ENCODE results near the gene JPH2. TPM values are rescaled to one million over a fixed set of nuclear protein-coding genes. Genes with fewer than 3 reads are reported as not detected.

Gene JPH2
- total RNA-seq, 2 experiments from 2014 or later: not detected

DNA sequence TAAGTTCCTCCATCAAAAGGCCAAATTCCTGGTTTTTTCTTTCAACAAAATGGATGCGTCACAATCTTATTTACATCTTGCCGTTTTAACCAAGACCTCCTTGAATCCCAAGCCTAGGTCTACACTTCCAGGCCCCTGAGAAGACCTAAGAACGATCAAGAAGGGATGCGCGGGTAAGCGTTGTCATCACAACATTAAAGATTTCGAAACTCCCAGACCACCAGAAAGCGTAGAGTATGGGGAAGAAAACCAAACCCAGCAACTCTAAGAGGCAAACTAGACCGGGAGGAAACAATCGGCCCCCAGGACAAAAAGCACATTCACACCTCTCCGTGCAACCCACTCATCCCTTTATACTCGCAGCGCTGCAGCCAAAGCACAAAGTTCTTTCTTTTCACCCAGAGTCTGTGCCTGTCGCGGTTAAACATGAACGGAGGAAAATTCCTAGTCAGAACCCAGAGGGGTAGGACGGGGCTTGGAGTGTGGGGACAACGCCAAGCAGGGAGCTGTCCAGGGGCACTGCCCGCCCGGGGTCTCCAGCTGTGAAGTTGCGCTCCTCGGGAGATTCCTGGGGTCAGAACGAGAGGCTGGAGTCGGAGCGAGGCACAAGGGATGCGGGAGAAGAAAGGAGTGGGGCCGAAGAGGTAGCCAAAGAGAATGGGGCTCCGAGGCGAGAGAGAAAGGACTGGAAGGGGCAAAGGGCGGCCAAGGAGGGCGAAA, 22.9 kb upstream of the JPH2 start:
- Mint-ChIP-seq H3K9me3 (no peaks in the 10 kb centered on the region), H3K27me3 (no peaks in the 10 kb centered on the region), H3K27ac (peak overlapping the region; percentile 99), H3K4me1 (ENCODE audit: low read depth) (peaks cover 61% of the 10 kb centered on the region), H3K4me3 (peak overlapping the region; percentile 92), H3K36me3 (ENCODE audit: low read depth) (peaks cover 62% of the 10 kb centered on the region)
- Histone ChIP-seq H3K36me3 (ENCODE audit: insufficient read depth, low read length) (peaks cover 18% of the 10 kb centered on the region), H3K27ac (ENCODE audit: low read depth in 1 of 2, low read length in 2 of 2) (peak overlapping the region; percentile 82 to 89), H3K4me3 (ENCODE audit: low read length) (peak overlapping the region; percentile 78), H3K4me1 (ENCODE audit: insufficient read depth, low read length) (peaks cover 23% of the 10 kb centered on the region), H3K27me3 (ENCODE audit: control insufficient read depth in 1 of 2, insufficient read depth in 2 of 2, low read length in 2 of 2) (no peaks in the 10 kb centered on the region), H3K9me3 (ENCODE audit: control insufficient read depth in 1 of 2, insufficient read depth in 1 of 2, low read length in 2 of 2) (no peaks in the 10 kb centered on the region)
- DNase-seq: peak in 2 of 14 experiments; percentile 15 to 28
- POLR2A ChIA-PET: interaction anchor here (0.8 to 2.9 kb wide), 7 partner anchors 9 to 768 kb away, joined by 3 to 22 read pairs (median 7); partner anchors contain the start of genes FITM2, SERINC3 and TTPAL
- CTCF ChIA-PET: interaction anchor here (1.0 to 1.3 kb wide), 4 partner anchors 19 to 474 kb away, joined by 3 to 5 read pairs (median 5); partner anchors contain the start of gene FITM2
- ATAC-seq (ENCODE audit: poor library complexity): no peak
- TF ChIP-seq, protein P1, sequence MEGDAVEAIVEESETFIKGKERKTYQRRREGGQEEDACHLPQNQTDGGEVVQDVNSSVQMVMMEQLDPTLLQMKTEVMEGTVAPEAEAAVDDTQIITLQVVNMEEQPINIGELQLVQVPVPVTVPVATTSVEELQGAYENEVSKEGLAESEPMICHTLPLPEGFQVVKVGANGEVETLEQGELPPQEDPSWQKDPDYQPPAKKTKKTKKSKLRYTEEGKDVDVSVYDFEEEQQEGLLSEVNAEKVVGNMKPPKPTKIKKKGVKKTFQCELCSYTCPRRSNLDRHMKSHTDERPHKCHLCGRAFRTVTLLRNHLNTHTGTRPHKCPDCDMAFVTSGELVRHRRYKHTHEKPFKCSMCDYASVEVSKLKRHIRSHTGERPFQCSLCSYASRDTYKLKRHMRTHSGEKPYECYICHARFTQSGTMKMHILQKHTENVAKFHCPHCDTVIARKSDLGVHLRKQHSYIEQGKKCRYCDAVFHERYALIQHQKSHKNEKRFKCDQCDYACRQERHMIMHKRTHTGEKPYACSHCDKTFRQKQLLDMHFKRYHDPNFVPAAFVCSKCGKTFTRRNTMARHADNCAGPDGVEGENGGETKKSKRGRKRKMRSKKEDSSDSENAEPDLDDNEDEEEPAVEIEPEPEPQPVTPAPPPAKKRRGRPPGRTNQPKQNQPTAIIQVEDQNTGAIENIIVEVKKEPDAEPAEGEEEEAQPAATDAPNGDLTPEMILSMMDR (IDR thresholded peaks at IDR 0.05): no peak
- intact Hi-C loops (cut with DNase I, micrococcal nuclease): loop anchor here (2.0 to 10.0 kb wide), 7 partner anchors 267 to 753 kb away; partner anchors contain the start of genes SERINC3 (in 2 of the 2), YWHAB (in 2 of the 2), IFT52 (in 1 of the 2) and SRSF6 (in 1 of the 2)

DNA sequence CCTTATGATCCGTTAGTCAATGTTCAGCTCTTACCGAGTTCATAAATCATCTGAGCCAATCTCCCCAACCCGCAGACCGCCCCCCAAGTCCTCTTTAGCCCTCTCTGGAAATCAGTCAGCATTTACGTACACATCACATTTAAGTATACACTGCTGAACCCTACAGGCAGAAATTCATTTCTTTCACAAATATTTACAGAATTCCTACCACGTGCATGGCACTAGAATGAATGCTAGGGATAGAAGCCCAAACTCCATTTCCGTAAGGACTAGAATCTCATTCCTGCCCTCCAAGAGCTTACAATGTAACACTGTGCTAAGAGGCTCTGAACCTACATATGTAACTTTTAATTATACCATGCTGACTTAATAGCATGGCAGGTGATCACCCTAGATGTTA, 21.8 kb upstream of the JPH2 start:
- no peaks in the 10 kb centered on the region for H3K9me3 Mint-ChIP-seq
- Histone ChIP-seq H3K27ac (ENCODE audit: low read depth in 1 of 2, low read length in 2 of 2) (no peak overlapping the region), H3K36me3 (ENCODE audit: insufficient read depth, low read length) (peaks cover 25% of the 10 kb centered on the region), H3K4me1 (ENCODE audit: insufficient read depth, low read length) (peaks cover 23% of the 10 kb centered on the region), H3K9me3 (ENCODE audit: control insufficient read depth in 1 of 2, insufficient read depth in 1 of 2, low read length in 2 of 2) (no peaks in the 10 kb centered on the region), H3K4me3 (ENCODE audit: low read length) (no peak overlapping the region), H3K27me3 (ENCODE audit: control insufficient read depth in 1 of 2, insufficient read depth in 2 of 2, low read length in 2 of 2) (no peaks in the 10 kb centered on the region)
- H3K4me1 Mint-ChIP-seq (ENCODE audit: low read depth): peaks cover 67% of the 10 kb centered on the region
- no peak for DNase-seq
- ChIA-PET POLR2A (interaction anchor here (0.6 to 0.8 kb wide), 2 partner anchors 10 to 26 kb away, joined by 3 read pairs; no protein-coding TSS in a partner anchor), CTCF (interaction anchor here (1.3 to 2.0 kb wide), 3 partner anchors 9 to 102 kb away, joined by 4 to 9 read pairs (median 5); partner anchors contain the start of gene FITM2)
- H3K27ac Mint-ChIP-seq: peak overlapping the region; percentile 99
- intact Hi-C loops (cut with DNase I, micrococcal nuclease): no loop called here
- no peak for ATAC-seq (ENCODE audit: poor library complexity)
- H3K27me3 Mint-ChIP-seq: no peaks in the 10 kb centered on the region
- H3K36me3 Mint-ChIP-seq (ENCODE audit: low read depth): peaks cover 73% of the 10 kb centered on the region
- TF ChIP-seq, protein P1 (IDR thresholded peaks at IDR 0.05): no peak
- peak overlapping the region; percentile 92 for H3K4me3 Mint-ChIP-seq

DNA sequence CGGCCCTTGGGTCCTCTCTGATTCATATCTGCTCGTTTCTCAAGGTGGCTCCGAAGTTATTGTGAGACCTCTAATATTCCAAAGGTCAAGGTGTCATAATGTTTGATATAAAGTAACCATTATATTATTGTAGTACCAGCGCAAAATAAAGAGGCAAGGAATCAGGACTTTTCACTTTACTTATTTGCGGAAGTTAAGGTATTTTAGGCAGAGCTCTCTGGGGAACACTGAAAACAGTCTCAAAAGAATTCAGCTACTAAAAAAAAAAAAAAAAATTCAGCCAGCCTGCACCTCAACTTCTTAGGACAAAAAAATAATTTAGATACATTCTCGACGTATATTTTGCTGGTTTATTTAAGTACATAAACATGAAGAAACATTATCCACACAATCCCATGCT, 21.2 kb upstream of the JPH2 start:
- POLR2A ChIA-PET: interaction anchor here (0.8 kb wide), 1 partner anchor 11 kb away, joined by 3 read pairs; no protein-coding TSS in a partner anchor

More for the DNA sequence above, 21.2 kb upstream of the JPH2 start:
- TF ChIP-seq, protein P1 (IDR thresholded peaks at IDR 0.05): no peak
- Mint-ChIP-seq H3K36me3 (ENCODE audit: low read depth) (peaks cover 79% of the 10 kb centered on the region), H3K4me3 (peak overlapping the region; percentile 92), H3K4me1 (ENCODE audit: low read depth) (peaks cover 72% of the 10 kb centered on the region), H3K9me3 (no peaks in the 10 kb centered on the region), H3K27ac (peak overlapping the region; percentile 99), H3K27me3 (no peaks in the 10 kb centered on the region)
- CTCF ChIA-PET: interaction anchor here (1.3 to 2.0 kb wide), 2 partner anchors 10 to 18 kb away, joined by 4 to 9 read pairs; no protein-coding TSS in a partner anchor
- intact Hi-C loops (cut with DNase I, micrococcal nuclease): no loop called here
- Histone ChIP-seq H3K4me3 (ENCODE audit: low read length) (no peak overlapping the region), H3K9me3 (ENCODE audit: control insufficient read depth in 1 of 2, insufficient read depth in 1 of 2, low read length in 2 of 2) (no peaks in the 10 kb centered on the region), H3K27ac (ENCODE audit: low read depth in 1 of 2, low read length in 2 of 2) (no peak overlapping the region), H3K4me1 (ENCODE audit: insufficient read depth, low read length) (peaks cover 23% of the 10 kb centered on the region), H3K36me3 (ENCODE audit: insufficient read depth, low read length) (peaks cover 25% of the 10 kb centered on the region), H3K27me3 (ENCODE audit: control insufficient read depth in 1 of 2, insufficient read depth in 2 of 2, low read length in 2 of 2) (no peaks in the 10 kb centered on the region)
- ATAC-seq (ENCODE audit: poor library complexity) (no peak), DNase-seq (no peak)

Data from CD4-positive, alpha-beta T cell (primary cell).